OCI-LY7 (cell line): ENCODE measurements around the gene KRT33A.

Experiments used
- EZH2phosphoT487 ChIP-seq: fragments of 200-600 bp; sonication (generic); IDR thresholded peaks from 2 replicates; pipeline ENCODE4 v1.6.1; 2018; ENCODE audit warnings: low read depth, borderline replicate concordance, mild to moderate bottlenecking, mixed run types, antibody characterized with exemption, low read length, moderate library complexity, mixed read lengths
- TF ChIP-seq, protein P1 (sequence below): fragments of 200-600 bp; sonication (generic); conservative IDR thresholded peaks from 2 replicates; pipeline ENCODE4 v1.5.1; 2014; ENCODE audit warnings: mild to moderate bottlenecking, antibody characterized with exemption, low read length, moderate library complexity, mixed read lengths

- TF ChIP-seq, protein P1, sequence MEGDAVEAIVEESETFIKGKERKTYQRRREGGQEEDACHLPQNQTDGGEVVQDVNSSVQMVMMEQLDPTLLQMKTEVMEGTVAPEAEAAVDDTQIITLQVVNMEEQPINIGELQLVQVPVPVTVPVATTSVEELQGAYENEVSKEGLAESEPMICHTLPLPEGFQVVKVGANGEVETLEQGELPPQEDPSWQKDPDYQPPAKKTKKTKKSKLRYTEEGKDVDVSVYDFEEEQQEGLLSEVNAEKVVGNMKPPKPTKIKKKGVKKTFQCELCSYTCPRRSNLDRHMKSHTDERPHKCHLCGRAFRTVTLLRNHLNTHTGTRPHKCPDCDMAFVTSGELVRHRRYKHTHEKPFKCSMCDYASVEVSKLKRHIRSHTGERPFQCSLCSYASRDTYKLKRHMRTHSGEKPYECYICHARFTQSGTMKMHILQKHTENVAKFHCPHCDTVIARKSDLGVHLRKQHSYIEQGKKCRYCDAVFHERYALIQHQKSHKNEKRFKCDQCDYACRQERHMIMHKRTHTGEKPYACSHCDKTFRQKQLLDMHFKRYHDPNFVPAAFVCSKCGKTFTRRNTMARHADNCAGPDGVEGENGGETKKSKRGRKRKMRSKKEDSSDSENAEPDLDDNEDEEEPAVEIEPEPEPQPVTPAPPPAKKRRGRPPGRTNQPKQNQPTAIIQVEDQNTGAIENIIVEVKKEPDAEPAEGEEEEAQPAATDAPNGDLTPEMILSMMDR: no peak
- no peak for TF ChIP-seq EZH2phosphoT487
Observed at GRCh38 chr17:41394254-41394996, 43.8 kb upstream of the KRT33A start.
